Measurements from ENCODE around the gene RAB31. TPM values are rescaled to one million over a fixed set of nuclear protein-coding genes. Genes with fewer than 3 reads are reported as not detected.

The RAB31 gene
- total and polyA plus RNA-seq, 12 donors, result 46.6 to 365 (median 136) TPM

GRCh38 chr18:9788860-9789259 lies 80.8 kb downstream of the RAB31 start:
- H3K27ac ChIP-seq, result peak overlapping the region in 1 of 5 donors; percentile 45
- H3K36me3 ChIP-seq (replicated peaks in 1 of 2), result peaks cover 0 to 6% of the 10 kb centered on the region in 2 donors
- no peak for TF ChIP-seq CTCF (IDR thresholded peaks at IDR 0.05)
- no peak for TF ChIP-seq POLR2A (IDR thresholded peaks at IDR 0.05)
- intact Hi-C loops (cut with DNase I), result no loop called here
- no peak for DNase-seq
- H3K27me3 ChIP-seq, result no peaks in the 10 kb centered on the region
- H3K4me3 ChIP-seq, result no peak overlapping the region
- H3K9me3 ChIP-seq (replicated peaks in 1 of 3), result no peaks in the 10 kb centered on the region
- 93 to 100% (median 95%) methylated on average over 2 of the region's 2 CpGs for WGBS, 4 donors
- H3K4me1 ChIP-seq (replicated peaks in 1 of 2), result peaks cover 9 to 17% of the 10 kb centered on the region in 2 donors

GRCh38 chr18:9790261-9790660 lies 82.2 kb downstream of the RAB31 start:
- H3K9me3 ChIP-seq (replicated peaks in 1 of 3), result no peaks in the 10 kb centered on the region
- H3K4me1 ChIP-seq (replicated peaks in 1 of 2), result peaks cover 9 to 12% of the 10 kb centered on the region in 2 donors
- 64 to 71% (median 66%) methylated on average over 2 of the region's 2 CpGs for WGBS, 4 donors

GRCh38 chr18:9791991-9792390 lies 83.9 kb downstream of the RAB31 start:
- 80 to 93% (median 84%) methylated on average over 2 of the region's 2 CpGs for WGBS, 4 donors
- Histone ChIP-seq H3K9me3 (replicated peaks in 1 of 3) (no peaks in the 10 kb centered on the region), H3K4me3 (no peak overlapping the region), H3K27me3 (no peaks in the 10 kb centered on the region), H3K4me1 (replicated peaks in 1 of 2) (peaks cover 9 to 12% of the 10 kb centered on the region in 2 donors), H3K27ac (peak overlapping the region in 3 of 5 donors; percentile 4 to 46 (median 46)), H3K36me3 (replicated peaks in 1 of 2) (no peaks in the 10 kb centered on the region)
- no peak for TF ChIP-seq CTCF (IDR thresholded peaks at IDR 0.05)
- no peak for TF ChIP-seq POLR2A (IDR thresholded peaks at IDR 0.05)
- no peak for DNase-seq
- intact Hi-C loops (cut with DNase I), result no loop called here

More at GRCh38 chr18:9790261-9790660, 82.2 kb downstream of the RAB31 start:
- Histone ChIP-seq H3K4me3 (no peak overlapping the region), H3K27me3 (no peaks in the 10 kb centered on the region), H3K36me3 (replicated peaks in 1 of 2) (peaks cover 0 to 4% of the 10 kb centered on the region in 2 donors), H3K27ac (peak overlapping the region in 3 of 5 donors; percentile 5 to 57 (median 37))
- no peak for TF ChIP-seq POLR2A (IDR thresholded peaks at IDR 0.05)
- no peak for TF ChIP-seq CTCF (IDR thresholded peaks at IDR 0.05)
- DNase-seq, result peak in 2 of 7 donors; percentile 49 to 56
- intact Hi-C loops (cut with DNase I), result no loop called here

- TF ChIP-seq CTCF (IDR thresholded peaks at IDR 0.05) (peak; percentile 19 to 47 (median 42)), POLR2A (IDR thresholded peaks at IDR 0.05) (no peak)
- no peaks in the 10 kb centered on the region for H3K36me3 ChIP-seq (replicated peaks in 1 of 2)
- WGBS, 4 donors, result 84 to 92% (median 90%) methylated on average over 3 of the region's 3 CpGs
- no peak overlapping the region for H3K4me3 ChIP-seq
- no peak for DNase-seq
- H3K9me3 ChIP-seq (replicated peaks in 1 of 3), result no peaks in the 10 kb centered on the region
- peaks cover 9 to 13% of the 10 kb centered on the region in 2 donors for H3K4me1 ChIP-seq (replicated peaks in 1 of 2)
- H3K27me3 ChIP-seq, result no peaks in the 10 kb centered on the region
- H3K27ac ChIP-seq, result peak overlapping the region in 3 of 5 donors; percentile 4 to 46 (median 46)
- intact Hi-C loops (cut with DNase I), result no loop called here
These were observed 84.6 kb downstream of the RAB31 start for GRCh38 chr18:9792565-9793245.
